Endothelial cell of umbilical vein (primary cell): ENCODE measurements around the gene TNFSF4. TPM values are rescaled to one million over a fixed set of nuclear protein-coding genes. Genes with fewer than 3 reads are reported as not detected.

ENCODE experiments used
- BruUV-seq: library from RNA; stranded (reverse); fragments of 400-500 nt; replicated peaks from 2 replicates; lab custom pipeline; 2021; lab: Mats Ljungman, UMichigan
- CTCF ChIA-PET: fragments of 300-600, 350-600 bp; sonication (Branson Sonifier 250); formaldehyde crosslinking; loops from one replicate; lab custom pipeline; 2021; ENCODE audit warnings: antibody characterized with exemption, inconsistent platforms; lab: Charles Lee
- POLR2A ChIA-PET: fragments of 300-600, 350-600 bp; sonication (Branson Sonifier 250); formaldehyde crosslinking; loops from one replicate; lab custom pipeline; 2021; ENCODE audit warnings: antibody characterized with exemption, inconsistent platforms; lab: Charles Lee
- DNase-seq: peaks from one replicate; pipeline ENCODE4 v3.0.0-alpha.2; 2011; ENCODE audit warnings: low read depth, low spot score
- FAIRE-seq: peaks from 2 replicates; lab custom pipeline; 2011; peaks lifted over from hg19 to GRCh38; lab: Jason Lieb, UNC
- H2AFZ ChIP-seq: 2 replicates; pipeline ENCODE4 v1.6.0; 2012; ENCODE audit warnings: low read depth, low read length, control low read depth, inconsistent platforms
- H3K27ac ChIP-seq: 2 replicates; pipeline ENCODE4 v1.5.1; 2011; ENCODE audit warnings: low read depth, mild to moderate bottlenecking, control low read depth, low read length, moderate library complexity; ENCODE audit not compliant: insufficient read depth
- H3K27me3 ChIP-seq, 2 experiments: 2 replicates each; pipeline versions ENCODE4 v1.6.0 to v1.6.1; 2011; ENCODE audit warnings: low read length in 2 of 2, mixed read lengths in 1 of 2; ENCODE audit not compliant: control insufficient read depth in 2 of 2, insufficient read depth in 2 of 2
- H3K36me3 ChIP-seq, 2 experiments: 2 replicates in 1 of 2; 3 replicates in 1 of 2; pipeline ENCODE4 v1.5.1; 2011; ENCODE audit warnings: low read length in 2 of 2, mild to moderate bottlenecking in 1 of 2, moderate library complexity in 1 of 2; ENCODE audit not compliant: control insufficient read depth in 2 of 2, insufficient read depth in 2 of 2; ENCODE audit errors: extremely low read depth in 1 of 2
- H3K4me1 ChIP-seq: 3 replicates; pipeline ENCODE4 v1.5.1; 2011; ENCODE audit warnings: mild to moderate bottlenecking, low read length; ENCODE audit not compliant: control insufficient read depth, insufficient read depth; ENCODE audit errors: extremely low read depth
- H3K4me2 ChIP-seq: 2 replicates; pipeline ENCODE4 v1.6.1; 2011; ENCODE audit warnings: low read length, control low read depth, mixed read lengths; ENCODE audit not compliant: insufficient read depth
- H3K4me3 ChIP-seq, 3 experiments: fragments of 200-600 bp in 1 of 3; sonication (generic), shearing (Covaris generic) in 1 of 3; replicated peaks in 1 of 3; 2 replicates each; pipeline ENCODE4 v1.5.1; 2011 to 2016; ENCODE audit warnings: control low read depth in 3 of 3, low read length in 3 of 3, mild to moderate bottlenecking in 2 of 3, inconsistent platforms in 1 of 3, low read depth in 1 of 3, moderate library complexity in 1 of 3; ENCODE audit not compliant: insufficient read depth in 1 of 3
- H3K79me2 ChIP-seq: 2 replicates; pipeline ENCODE4 v1.6.0; 2012; ENCODE audit warnings: low read length, inconsistent platforms; ENCODE audit not compliant: control insufficient read depth, insufficient read depth
- H3K9ac ChIP-seq: replicated peaks from 2 replicates; pipeline ENCODE3; 2011; ENCODE audit warnings: low read length, control low read depth; ENCODE audit not compliant: insufficient read depth; ENCODE audit errors: extremely low read depth
- H3K9me1 ChIP-seq: replicated peaks from 3 replicates; pipeline ENCODE4 v1.6.0; 2011; ENCODE audit warnings: mild to moderate bottlenecking, low read length; ENCODE audit not compliant: control insufficient read depth, insufficient read depth; ENCODE audit errors: extremely low read depth
- H3K9me3 ChIP-seq: replicated peaks from 2 replicates; pipeline ENCODE4 v1.5.1; 2012; ENCODE audit warnings: low read length, inconsistent platforms; ENCODE audit not compliant: control insufficient read depth, insufficient read depth
- H4K20me1 ChIP-seq: replicated peaks from 2 replicates; pipeline ENCODE3; 2011; ENCODE audit warnings: mild to moderate bottlenecking, low read length; ENCODE audit not compliant: control insufficient read depth, insufficient read depth; ENCODE audit errors: extremely low read depth
- EZH2 ChIP-seq: IDR thresholded peaks from 2 replicates; pipeline ENCODE4 v1.6.1; 2012; ENCODE audit warnings: borderline replicate concordance, low read depth, mild to moderate bottlenecking, moderate library complexity, low read length, inconsistent platforms; ENCODE audit not compliant: severe bottlenecking
- FOS ChIP-seq: IDR thresholded peaks from 2 replicates; pipeline ENCODE4 v1.6.1; 2011; ENCODE audit warnings: mild to moderate bottlenecking, low read length, moderate library complexity, borderline replicate concordance; ENCODE audit not compliant: insufficient read depth
- GATA2 ChIP-seq: IDR thresholded peaks from 2 replicates; pipeline ENCODE4 v1.7.0; 2011; ENCODE audit warnings: low read depth, mild to moderate bottlenecking, moderate library complexity, mixed read lengths, low read length; ENCODE audit not compliant: insufficient read length, insufficient read depth
- JUN ChIP-seq: IDR thresholded peaks from 2 replicates; pipeline ENCODE4 v1.6.1; 2011; ENCODE audit warnings: borderline replicate concordance, low read depth; ENCODE audit not compliant: insufficient read length, insufficient read depth
- MYC ChIP-seq: IDR thresholded peaks from one replicate; pipeline ENCODE4 v1.6.1; 2011; ENCODE audit warnings: mild to moderate bottlenecking, low read depth, low read length
- POLR2A ChIP-seq: IDR thresholded peaks from 2 replicates; pipeline ENCODE4 v1.6.1; 2012; ENCODE audit warnings: low read depth, mild to moderate bottlenecking, control low read depth, low read length
- POLR2AphosphoS5 ChIP-seq: IDR thresholded peaks from 2 replicates; pipeline ENCODE4 v1.6.1; 2012; ENCODE audit warnings: low read depth, mild to moderate bottlenecking, control low read depth, low read length, moderate library complexity; ENCODE audit not compliant: insufficient read depth
- dilution Hi-C: fragments of 300-500 bp; cut with MboI; formaldehyde crosslinking; loops from one replicate; pipeline ENCODE4 v1.15.0; 2019; ENCODE audit warnings: low sequenced_read_pairs; ENCODE audit not compliant: extremely low pct_ligation_motif_present
- intact Hi-C: fragments of 100-400 bp; cut with micrococcal nuclease; formaldehyde crosslinking; loops from one replicate; pipeline ENCODE4 v1.10.0; 2022
- polyA plus RNA-seq, 4 experiments: library from polyadenylated mRNA; depleted of rRNA in 3 of 4; stranded (reverse) in 3 of 4; unstranded in 1 of 4; fragments of >200 nt; gene quantifications; 2 replicates each; pipeline versions ENCODE4 v1.2.1 to v1.2.3, GENCODE V29; 2011 to 2012; ENCODE audit warnings: missing spikeins in 1 of 4
- total RNA-seq: library from RNA; stranded (reverse); gene quantifications from 2 replicates; pipeline ENCODE4 v1.2.3, GENCODE V29; 2021
- TF ChIP-seq, protein P1 (sequence below), 2 donors: IDR thresholded peaks; 1 replicate in 1 of 2; 2 replicates in 1 of 2; pipeline ENCODE4 v1.5.1; 2011; ENCODE audit warnings: low read length in 2 of 2, mild to moderate bottlenecking in 2 of 2, moderate library complexity in 2 of 2, control low read depth in 1 of 2, inconsistent platforms in 1 of 2, low read depth in 1 of 2; ENCODE audit not compliant: insufficient read depth in 1 of 2; ENCODE audit errors: extremely low read depth in 1 of 2
- TF ChIP-seq, protein P2 (sequence below): IDR thresholded peaks from 2 replicates; pipeline ENCODE4 v1.6.1; 2011; ENCODE audit not compliant: insufficient read depth, insufficient read length

Gene TNFSF4
- total and polyA plus RNA-seq, 2 donors (not counting 3 experiments of a cell fraction or from before 2014, with no cell fraction given) = 44.9 to 88.1 TPM

DNA sequence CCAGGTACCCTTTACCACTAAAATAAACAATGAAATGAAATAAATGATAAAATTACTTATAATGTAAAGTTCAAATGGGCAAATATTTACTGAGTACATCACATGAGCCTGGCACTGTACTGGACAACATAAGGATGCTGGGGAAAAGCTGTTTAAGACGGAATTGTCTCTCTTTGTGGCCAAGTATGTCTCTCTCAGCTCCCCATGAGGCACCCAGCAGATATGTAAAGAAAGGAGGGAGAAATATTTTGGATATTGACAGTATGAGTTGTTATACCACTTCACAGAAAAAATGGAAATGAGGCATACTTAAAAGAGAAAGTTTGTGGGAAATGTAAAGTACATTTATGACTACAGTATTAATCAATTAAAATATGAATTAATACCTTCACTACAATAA lies 1.0 kb upstream of the TNFSF4 start:
- POLR2A ChIA-PET = no interaction called here

More for the DNA sequence above, 1.0 kb upstream of the TNFSF4 start:
- no peak for FAIRE-seq
- dilution Hi-C loops (no loop called here), intact Hi-C loops (loop anchor here (5.0 kb wide), 1 partner anchor 199 kb away; no protein-coding TSS in a partner anchor)
- no peak overlapping the region for H3K4me3 ChIP-seq
- no peaks in the 10 kb centered on the region for H4K20me1 ChIP-seq
- CTCF ChIA-PET = interaction anchor here (2.1 kb wide), 1 partner anchor 382 kb away, joined by 5 read pairs; no protein-coding TSS in a partner anchor
- peaks cover 45% of the 10 kb centered on the region for H3K79me2 ChIP-seq
- peaks cover 19% of the 10 kb centered on the region for H3K4me1 ChIP-seq
- no peak overlapping the region for H3K27ac ChIP-seq
- no peaks in the 10 kb centered on the region for H3K9me3 ChIP-seq
- no peak overlapping the region for H3K9ac ChIP-seq
- no TSS peak for BruUV-seq
- H2AFZ ChIP-seq = no peak overlapping the region
- H3K27me3 ChIP-seq = no peaks in the 10 kb centered on the region
- H3K36me3 ChIP-seq = no peaks in the 10 kb centered on the region
- no peak for TF ChIP-seq JUN
- TF ChIP-seq EZH2 = no peak
- TF ChIP-seq POLR2A = no peak
- TF ChIP-seq POLR2AphosphoS5 = no peak
- TF ChIP-seq FOS = no peak
- TF ChIP-seq MYC = no peak
- TF ChIP-seq, protein P1, sequence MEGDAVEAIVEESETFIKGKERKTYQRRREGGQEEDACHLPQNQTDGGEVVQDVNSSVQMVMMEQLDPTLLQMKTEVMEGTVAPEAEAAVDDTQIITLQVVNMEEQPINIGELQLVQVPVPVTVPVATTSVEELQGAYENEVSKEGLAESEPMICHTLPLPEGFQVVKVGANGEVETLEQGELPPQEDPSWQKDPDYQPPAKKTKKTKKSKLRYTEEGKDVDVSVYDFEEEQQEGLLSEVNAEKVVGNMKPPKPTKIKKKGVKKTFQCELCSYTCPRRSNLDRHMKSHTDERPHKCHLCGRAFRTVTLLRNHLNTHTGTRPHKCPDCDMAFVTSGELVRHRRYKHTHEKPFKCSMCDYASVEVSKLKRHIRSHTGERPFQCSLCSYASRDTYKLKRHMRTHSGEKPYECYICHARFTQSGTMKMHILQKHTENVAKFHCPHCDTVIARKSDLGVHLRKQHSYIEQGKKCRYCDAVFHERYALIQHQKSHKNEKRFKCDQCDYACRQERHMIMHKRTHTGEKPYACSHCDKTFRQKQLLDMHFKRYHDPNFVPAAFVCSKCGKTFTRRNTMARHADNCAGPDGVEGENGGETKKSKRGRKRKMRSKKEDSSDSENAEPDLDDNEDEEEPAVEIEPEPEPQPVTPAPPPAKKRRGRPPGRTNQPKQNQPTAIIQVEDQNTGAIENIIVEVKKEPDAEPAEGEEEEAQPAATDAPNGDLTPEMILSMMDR (IDR thresholded peaks at IDR 0.05; ENCODE audit: extremely low read depth in 1 of 2, insufficient read depth in 1 of 2, low read depth in 1 of 2, low read length in 2 of 2) = no peak
- no peak for TF ChIP-seq GATA2
- TF ChIP-seq, protein P2, sequence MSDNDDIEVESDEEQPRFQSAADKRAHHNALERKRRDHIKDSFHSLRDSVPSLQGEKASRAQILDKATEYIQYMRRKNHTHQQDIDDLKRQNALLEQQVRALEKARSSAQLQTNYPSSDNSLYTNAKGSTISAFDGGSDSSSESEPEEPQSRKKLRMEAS = no peak
- H3K9me1 ChIP-seq = no peaks in the 10 kb centered on the region
- H3K4me2 ChIP-seq = no peak overlapping the region
- DNase-seq = no peak
